Measurements from ENCODE around the gene ITIH5. TPM values are rescaled to one million over a fixed set of nuclear protein-coding genes. Genes with fewer than 3 reads are reported as not detected.

Gene ITIH5
- total RNA-seq, 1 experiment from 2014 or later = not detected

DNA sequence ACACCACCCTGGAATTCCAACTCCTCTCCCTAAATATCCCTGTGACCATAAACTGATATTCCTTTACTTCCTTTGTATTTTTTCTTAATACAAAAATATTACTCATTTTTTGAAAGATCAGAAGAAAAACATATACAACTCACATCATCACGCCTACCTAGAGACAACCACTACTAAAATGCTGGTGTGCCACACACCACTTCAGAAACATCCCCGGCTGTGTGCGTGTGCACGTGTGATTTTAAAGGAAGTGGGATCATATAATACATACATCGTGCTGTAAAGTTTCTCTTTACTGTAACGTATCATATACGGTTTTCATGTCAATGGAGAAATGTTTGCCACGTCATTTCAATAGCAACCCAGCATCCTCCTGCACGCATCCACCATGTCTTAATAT is 76.5 kb downstream of the ITIH5 start:
- DNase-seq (ENCODE audit: extremely low read depth, low read depth) = no peak

DNA sequence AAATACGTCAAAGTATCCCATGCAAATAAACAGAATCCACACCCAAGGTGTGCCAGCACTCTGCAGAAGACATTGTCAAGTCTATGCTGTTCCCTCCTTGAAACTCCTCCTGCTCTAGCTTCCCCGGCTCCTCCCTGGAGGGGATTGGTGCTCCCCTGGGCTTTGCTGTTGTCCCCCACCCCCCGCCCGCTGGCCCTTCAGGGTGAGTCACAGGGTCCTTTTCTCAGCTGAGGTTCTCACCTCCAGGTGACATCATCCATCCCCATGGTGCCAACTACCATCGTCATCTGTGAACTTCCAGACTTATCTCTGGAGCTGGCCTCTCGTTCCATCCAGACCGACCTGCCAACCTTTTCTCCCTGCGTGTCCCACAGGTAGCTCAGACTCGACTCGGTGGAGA is 77.0 kb downstream of the ITIH5 start:
- no peak for DNase-seq (ENCODE audit: extremely low read depth, low read depth)

DNA sequence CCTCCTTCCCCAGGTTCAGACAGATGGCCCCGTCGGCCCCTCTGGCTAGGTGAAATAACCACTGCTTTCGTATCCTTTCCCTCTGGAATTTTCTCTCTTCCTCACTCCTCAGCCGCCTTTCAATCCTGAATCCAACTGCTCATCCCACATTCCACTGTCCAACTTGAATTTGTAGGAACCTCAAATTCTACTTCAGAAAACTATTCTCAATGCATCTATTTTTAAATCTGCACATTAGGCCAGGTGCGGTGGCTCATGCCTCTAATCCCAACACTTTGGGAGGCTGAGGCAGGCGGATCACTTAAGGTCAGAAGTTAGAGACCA is 78.9 kb downstream of the ITIH5 start:
- DNase-seq (ENCODE audit: extremely low read depth, low read depth) = no peak

DNA sequence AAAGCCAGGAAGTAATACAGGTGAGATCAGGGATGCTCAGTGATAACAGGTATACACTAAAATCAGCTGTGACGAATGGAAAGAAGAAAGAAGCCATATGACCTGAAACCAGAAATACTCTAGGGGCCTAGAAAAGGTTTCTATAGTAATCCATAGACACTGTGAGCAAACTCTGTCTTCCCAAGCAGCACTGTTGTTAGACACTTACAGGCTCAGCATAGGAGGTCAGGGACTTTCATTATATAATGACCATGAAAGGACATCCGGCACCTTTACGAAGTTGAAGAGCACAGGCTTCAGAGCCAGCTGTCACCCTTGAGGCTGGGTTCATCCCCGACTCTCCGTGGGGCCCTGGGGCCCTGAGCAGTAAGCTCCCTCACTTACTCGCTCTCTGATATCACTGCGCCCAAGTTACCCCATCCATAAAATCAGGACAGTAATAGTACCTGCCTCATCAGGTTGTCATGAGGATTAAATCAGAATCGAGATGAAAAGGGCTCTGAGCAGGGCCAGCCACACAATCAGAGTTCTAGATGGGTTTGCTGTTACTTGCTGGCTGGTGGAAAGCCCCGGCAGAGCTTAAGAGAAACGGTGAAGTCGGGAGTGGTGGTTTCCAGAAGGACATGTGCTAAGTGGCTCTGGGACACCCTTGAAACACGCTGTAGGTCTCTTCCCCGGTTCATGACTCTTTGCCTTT is 79.5 kb downstream of the ITIH5 start:
- DNase-seq (ENCODE audit: extremely low read depth, low read depth) = no peak

DNA sequence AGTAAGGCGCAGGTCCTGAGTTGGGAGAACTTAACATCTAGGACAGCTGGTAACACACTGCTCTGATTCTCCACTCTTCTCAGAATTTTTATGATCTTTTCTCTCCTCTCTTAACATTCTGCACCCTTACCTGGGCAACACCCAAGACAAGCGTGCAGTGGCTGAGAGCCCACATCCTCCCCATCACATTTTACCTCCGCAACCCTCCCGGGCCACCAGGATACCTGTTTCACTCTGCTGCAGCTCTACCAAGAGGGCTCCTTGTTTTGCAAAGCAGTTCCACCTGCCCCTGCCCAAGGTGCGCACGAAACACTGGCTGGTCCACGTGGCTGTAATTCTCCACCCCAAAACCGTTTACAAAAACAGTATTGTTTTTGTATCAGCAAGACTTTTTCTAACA is 81.5 kb downstream of the ITIH5 start:
- DNase-seq (ENCODE audit: extremely low read depth, low read depth) = no peak

DNA sequence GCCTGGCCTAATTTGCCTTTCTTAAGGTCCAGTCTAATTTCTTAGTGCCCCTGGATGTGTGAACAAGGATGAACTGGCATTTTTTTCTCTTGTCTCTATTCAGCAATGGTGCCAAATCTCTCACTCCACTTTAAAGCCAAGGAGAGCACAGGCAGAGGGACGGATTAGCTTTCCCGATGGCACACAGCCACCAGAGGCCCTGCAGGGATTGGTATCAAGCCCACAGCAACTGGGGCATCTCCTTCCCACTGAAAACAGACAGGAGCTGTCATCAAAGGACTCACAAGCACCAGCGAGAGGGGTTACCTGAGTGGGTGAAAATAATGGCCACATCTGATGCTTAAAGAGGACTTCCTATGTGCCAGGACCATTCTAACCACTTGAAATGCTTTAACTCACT is 83.1 kb downstream of the ITIH5 start:
- DNase-seq (ENCODE audit: extremely low read depth, low read depth) = no peak

DNA sequence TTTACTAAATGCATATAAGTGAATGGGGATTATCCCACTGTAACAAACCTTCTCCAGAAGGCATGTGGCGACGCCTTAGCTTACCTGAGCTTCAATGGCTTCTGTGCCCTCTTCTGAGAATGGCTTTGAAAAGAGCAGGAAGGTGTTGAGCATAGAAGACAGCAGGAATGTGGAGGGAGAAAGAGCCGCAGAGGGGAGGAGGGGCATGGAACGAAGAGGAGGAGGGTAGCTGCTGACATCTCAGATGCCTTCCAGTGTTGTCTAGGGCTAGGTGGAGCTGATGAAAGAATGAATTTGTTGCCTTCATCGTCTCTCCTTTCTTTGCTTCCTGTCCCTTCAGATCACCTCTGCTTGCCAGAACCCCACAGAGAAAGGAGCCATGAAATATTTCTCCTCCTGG is 86.2 kb downstream of the ITIH5 start:
- DNase-seq (ENCODE audit: extremely low read depth, low read depth) = no peak

DNA sequence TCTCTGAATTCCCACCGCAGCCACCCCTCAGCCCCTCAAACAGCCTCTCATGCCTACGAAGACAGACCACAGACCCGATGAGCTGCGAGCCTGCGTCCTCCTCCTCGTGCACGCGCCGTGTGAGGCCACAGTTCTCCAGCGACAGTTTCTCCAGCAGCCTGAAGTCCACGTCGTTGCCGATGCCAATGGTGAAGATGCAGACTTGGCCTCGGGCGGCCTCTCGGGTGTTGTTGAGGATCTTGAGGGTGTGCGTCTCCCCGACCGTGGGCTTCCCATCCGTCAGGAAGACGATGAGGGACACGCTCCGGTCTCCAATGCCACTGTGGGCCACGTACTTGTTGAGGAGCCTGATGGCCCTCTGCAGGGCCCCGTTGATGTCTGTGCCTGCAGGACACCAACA is 87.1 kb downstream of the ITIH5 start:
- no peak for DNase-seq (ENCODE audit: extremely low read depth, low read depth)

DNA sequence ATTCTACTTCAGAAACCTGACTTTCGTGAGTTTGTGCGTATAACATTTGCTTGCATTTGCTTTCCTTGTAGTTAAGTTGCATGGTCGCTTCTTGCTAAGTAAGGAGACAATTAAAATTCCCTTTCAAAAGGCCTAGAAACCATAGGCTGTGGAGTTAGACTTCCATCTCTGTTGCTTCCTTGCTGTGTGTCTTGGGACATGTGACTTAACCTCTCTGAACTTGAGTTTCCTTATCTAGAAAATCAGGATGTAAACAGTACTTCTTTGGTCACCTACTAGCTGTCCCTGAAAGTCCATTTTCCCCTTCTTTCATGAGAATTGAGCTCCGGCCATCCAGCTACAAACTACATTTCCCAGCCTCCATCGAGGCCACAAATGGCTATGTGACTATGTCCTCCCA is 89.2 kb downstream of the ITIH5 start:
- DNase-seq (ENCODE audit: extremely low read depth, low read depth) = no peak

DNA sequence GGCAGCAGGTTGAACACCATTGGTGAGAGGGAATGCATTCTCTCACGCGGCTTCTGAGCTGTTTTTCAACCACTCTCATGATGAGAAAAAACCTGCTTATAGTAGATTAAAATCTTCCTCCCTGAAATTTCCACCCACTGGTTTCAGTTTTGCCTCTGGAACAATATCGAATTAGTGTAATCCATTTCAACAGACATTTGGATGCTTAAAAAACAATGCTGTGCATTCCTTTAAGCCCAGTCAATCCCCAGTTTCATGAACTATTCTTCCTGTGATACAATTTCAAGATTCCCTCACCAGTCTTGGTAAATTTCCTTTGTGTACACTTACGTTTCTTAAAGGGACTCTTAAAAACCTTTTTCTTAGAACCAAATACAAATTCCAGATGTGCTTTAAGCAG is 89.6 kb downstream of the ITIH5 start:
- DNase-seq (ENCODE audit: extremely low read depth, low read depth) = no peak

DNA sequence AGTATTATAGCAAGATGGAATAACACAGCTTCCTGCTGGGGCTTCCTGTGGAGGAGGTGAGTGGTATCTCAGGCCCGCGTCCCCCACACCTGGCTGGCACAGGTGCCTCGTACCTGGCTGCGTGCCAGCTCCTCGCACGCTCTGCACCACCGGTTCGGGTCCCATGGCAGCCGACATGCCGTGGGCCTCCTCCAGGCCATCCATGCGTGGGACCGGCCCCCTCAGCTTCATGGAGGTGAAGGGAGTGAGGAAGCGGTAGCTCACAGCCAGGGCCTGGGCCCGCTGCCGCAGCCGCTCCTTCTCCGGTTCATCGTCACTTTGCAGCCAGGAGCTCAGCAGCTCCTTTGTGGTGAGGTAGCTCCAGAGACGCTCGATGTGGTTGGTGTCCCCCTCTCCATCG is 90.4 kb downstream of the ITIH5 start:
- no peak for DNase-seq (ENCODE audit: extremely low read depth, low read depth)

DNA sequence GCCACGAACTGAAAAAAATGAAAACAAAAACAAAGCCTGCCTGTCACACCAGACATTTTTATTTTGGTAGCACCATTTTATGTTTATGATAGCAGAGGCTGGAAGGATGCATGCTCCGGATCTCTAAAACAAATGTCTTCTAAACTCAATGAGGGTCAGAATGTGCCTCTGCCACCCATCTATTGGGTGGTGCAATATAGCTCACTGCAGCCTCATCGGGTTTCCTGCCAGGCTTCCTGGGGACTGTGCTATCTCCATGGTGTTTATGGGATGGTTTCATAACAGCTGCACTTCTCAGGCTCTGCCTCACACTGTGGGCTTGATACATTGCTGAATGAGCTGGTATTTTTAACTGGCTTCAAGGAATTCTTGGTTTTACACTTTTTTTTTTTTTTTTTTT is 94.4 kb downstream of the ITIH5 start:
- DNase-seq (ENCODE audit: extremely low read depth, low read depth) = no peak

DNA sequence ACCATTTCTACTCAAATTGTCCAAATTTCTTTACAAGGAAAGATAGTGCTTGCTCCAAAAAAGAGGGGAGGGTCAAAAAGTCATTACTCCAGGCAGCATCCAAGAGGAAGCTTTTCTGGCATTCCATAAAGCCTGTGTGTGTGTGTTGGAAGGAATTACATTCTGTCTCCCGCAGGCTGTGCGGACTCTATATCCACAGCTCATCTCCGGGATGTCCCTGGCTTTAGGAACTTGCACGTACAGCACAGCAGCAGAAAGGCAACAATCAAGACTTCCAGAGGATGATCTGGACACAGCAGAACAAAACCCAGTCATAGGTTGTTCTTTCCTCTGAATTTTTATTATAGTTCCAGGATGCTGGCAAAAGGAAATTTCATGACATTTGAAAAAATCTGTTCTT is 94.8 kb downstream of the ITIH5 start:
- no peak for DNase-seq (ENCODE audit: extremely low read depth, low read depth)

DNA sequence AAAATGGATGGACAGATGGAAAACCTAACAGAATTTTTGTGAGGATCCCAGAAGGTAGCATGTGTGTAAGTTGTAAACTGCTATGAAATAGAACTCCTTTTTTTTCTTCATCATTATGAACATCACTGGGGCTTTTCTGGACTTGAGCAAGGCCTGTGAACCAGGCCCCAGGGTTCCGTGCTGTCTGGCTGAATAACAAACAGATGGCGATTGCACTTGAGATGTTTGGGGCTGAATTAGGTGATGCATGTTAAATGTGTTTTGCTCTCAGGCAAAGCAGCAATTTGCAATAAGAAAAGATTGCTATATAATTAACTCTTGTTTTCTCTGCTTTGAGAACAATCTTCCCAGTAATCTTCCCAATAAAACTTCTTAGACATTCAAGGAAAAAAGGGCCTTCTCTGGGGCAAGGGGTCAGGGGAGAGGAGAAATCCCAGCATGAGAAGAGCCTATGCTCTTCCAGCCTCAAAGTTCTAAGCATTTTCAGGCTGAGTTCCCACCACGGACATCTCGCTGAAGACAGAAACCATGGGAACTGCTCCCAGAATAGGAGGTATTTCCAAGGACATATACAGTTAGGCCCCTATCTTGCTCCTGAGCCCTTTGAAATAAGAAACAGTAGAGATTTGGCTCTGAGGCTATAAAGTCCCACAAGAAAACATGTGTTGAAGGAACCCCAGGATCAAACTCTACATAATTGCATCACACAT is 98.7 kb downstream of the ITIH5 start:
- no peak for DNase-seq (ENCODE audit: extremely low read depth, low read depth)

DNA sequence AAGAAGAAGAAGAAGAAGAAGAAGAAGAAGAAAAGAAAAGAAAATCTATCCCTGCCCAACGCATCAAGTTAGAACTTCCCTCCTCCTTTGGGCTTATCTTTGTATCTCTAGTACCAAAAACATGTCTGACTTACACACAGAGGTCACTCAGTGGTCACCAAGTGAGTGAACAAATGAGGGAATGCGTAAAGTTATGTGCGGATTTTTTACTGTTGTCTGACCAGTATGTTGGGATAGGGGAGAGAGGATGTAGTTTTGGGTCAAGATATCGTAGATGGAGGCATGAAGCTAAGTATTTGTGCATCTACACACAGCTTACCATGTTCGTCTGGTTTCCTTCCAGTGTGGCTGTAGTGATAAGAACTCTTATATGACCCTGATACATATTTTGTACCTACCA is 99.9 kb downstream of the ITIH5 start:
- DNase-seq (ENCODE audit: extremely low read depth, low read depth) = no peak

DNA sequence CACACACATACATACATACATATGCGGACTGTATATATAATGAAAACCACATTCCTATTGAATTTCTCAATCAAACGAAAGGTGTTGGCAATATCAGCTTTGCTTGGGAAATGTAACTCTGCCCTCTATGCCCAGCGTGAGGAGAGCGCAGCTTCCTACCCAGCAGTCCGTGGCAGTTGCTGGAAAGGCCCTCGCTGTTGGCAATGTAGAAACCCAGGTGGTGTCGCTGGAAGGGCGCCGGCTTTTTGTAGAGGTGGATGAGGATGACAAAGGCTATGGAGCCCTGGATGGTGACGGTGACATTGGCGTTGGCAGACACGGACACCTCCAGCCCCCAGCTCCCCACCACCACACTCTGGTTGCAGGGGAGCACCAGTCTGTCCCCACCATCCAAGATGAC is 100.9 kb downstream of the ITIH5 start:
- no peak for DNase-seq (ENCODE audit: extremely low read depth, low read depth)

DNA sequence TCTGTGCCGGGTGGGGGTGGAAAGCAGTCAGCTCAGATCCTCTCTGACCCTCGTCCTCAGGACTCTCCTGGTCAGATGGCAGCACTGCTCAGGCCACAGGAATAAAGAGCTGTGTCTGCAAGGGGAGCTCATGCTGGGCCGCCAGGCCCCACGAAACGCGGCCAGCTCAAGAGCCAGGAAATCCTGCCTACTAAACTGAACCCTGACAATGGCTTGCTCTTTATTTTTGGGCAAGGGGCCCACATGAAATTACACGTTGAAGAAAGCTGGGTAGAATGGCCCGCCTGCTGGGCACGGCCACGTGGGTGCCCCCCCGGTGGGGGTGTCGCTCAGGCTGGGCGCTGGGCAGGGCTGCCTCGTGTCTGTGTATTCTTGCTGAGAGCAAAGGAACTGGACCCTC is 103.0 kb downstream of the ITIH5 start:
- no peak for DNase-seq (ENCODE audit: extremely low read depth, low read depth)

DNA sequence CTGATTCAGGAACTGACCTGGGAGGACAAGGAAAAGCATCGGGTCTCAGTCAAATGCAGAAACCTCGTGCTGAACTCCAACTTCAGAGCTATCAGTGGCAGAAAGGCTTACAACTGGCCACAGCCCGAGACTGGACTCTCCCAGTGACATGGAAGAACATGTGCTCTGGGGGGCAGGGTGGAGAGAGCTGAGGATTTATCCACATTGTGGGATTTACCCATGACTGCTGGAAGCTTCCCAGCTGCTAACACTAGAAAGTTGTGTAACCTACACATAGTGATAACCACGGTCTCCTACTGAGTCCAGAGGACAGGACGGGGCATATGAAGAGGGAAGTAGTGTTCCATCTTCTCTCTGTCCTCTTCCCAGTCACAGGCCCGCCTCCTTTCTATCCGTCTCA is 103.4 kb downstream of the ITIH5 start:
- no peak for DNase-seq (ENCODE audit: extremely low read depth, low read depth)

DNA sequence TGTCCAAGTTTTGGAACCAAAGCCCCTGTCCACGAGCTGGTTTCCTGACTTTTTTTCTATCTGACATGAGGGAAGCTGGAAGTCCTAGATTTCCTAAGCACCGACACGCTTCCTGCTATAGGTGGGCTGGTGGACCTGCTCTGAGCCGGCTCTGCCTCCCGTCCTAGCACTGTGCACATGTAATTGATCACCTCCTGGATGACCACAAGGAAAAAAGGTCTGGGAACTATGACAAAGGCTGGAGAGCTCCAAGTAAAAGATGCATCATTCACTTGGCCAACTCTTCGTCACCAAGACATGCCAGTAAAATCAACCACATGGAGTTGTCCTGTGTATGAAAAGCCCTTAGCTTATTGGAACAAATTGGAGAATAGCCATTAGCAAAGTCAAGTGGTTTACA is 104.8 kb downstream of the ITIH5 start:
- no peak for DNase-seq (ENCODE audit: extremely low read depth, low read depth)

DNA sequence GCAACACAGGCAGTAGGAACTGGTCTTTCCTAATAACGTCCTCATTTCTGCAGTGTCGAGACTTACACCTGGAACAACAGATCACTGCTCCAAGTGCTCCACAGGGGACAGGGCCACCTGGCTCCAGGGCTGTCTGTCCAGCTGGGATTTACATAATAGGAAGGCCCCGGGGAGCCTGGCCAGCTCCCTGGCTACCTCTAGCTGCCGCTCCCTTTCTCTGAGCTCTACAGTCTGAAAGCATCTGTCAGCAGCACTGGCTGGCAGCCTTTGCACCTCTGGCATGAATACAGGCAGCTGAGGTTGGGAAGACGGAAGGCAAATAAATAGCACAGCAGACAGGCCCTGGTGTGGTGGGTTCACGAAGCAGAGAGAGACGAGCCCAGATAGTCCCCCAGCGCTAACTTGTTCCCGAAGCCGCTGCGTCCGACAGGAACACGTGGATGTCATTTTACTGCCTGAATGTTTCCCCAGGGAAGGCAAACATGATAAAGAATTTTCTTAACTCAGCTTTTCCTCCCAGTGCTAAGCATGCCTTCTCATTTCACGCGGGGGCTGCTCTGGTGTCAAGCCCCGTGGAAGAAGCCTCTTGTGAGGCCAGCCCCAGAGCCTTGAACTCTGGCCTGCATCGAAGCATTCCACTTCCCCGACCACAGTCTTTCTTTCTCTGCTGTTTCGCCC is 105.4 kb downstream of the ITIH5 start:
- no peak for DNase-seq (ENCODE audit: extremely low read depth, low read depth)

DNA sequence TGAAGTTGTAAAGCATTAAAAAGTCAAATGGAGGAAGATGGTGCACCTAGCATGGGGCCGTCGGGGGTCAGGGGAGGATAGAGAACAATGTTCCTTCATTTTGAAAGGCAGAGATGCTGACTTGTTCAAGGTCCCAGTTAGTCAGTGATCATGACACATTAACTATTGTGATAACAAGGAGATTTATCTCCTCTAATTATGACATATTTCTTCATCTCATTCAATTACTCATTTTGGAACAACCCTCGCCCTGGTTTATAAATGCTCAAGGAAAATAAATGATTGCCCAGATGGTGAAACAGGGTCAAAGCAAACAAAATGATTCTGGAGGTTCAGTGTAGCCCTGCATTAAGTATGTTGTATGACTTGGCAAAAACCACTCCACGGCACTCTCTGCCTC is 106.2 kb downstream of the ITIH5 start:
- DNase-seq (ENCODE audit: extremely low read depth, low read depth) = no peak

DNA sequence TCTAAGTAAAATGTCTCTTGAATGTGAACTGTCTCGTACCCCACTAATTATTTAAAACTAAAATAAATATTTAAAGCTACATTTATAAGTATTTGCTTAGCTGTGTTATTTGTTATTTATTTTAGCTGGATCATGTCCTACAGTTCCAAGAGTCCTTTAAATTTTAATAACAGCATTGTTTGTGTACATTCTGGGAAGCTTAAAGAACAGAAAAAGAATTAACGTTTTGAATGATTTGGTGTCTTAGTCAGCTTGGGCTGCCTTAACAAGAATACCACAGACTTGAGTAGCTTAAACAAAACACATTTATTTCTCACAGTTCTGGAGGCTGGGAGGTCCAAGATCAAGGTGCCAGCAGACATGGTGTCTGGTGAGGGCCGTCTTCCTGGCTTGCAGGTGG is 107.4 kb downstream of the ITIH5 start:
- DNase-seq (ENCODE audit: extremely low read depth, low read depth) = no peak

All from NCI-H460 (cell line).